GM18502 (cell line): ENCODE results near the gene DLG2.
A peak's percentile ranks its signal among the peaks of the same experiment; 100 is the strongest.

Experiments
- ATAC-seq: cut with Tn5 transposase; IDR thresholded peaks from one replicate; pipeline ENCODE4 v1.9.1; 2021; ENCODE audit warnings: mild to moderate bottlenecking; ENCODE audit not compliant: unreplicated experiment, poor library complexity

The DLG2 gene

DNA sequence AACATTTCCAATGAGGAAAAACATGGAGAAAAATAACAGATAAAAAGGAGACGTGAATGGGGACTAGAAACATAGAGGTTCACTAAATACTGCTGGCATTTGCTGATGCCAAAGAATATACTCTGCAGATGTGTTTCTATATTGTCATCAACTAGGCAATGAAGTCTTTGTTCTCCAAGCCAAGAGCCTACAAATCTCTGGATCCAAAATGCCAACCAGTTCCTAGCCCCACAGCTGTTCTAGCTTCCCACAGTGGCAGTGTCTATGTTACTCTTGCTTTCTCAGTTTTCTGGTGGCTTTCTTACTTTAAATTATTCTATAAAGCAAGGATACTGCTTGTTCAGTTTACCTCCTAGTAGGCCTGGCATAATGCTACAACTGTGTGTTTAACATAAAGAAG, 1363.1 kb downstream of the DLG2 start:
- ATAC-seq: no peak

DNA sequence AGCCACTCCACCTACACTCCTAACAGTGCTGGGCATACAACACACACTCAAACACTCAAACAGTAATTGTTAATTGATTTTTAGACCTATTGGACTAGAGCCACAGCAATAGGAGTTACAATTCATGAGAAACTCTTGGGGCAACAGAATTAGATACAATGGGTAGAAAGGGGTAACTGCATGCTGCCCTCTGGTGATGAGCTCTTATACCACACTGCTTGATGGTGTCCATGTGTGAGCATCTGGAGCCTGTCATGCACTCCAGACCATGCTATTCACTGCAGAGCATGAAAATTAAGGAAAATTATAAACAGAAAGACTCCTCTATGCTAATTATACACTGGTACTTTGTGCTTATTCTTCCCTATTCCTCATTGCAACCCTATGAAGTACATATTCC, 1365.4 kb downstream of the DLG2 start:
- peak; percentile 77 for ATAC-seq

GRCh38 chr11:84260862-84261261, 1366.3 kb downstream of the DLG2 start:
- no peak for ATAC-seq

GRCh38 chr11:84256618-84257017, 1370.5 kb downstream of the DLG2 start:
- no peak for ATAC-seq

DNA sequence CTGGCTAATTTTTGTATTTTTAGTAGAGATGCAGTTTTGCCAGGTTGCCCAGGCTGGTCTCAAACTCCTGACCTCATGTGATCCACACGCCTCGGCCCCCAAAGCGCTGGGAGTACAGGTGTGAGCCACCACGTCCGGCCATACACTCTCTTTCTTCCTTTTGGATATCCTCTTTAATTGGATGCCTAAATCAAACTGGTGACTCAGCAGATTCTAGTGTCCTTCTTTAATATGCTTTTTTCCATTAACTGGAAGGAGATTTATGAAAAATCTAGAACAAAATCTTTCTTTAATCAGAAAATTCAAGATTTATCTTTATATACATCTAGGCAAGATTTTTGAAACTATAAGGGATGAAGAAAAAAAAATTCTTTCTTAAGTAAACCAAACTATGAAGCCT, 1371.7 kb downstream of the DLG2 start:
- ATAC-seq: no peak

- no peak for ATAC-seq
Observed at GRCh38 chr11:84250834-84251613, 1376.1 kb downstream of the DLG2 start.

- ATAC-seq: peak; percentile 90
Observed at GRCh38 chr11:84249344-84250135, 1377.6 kb downstream of the DLG2 start.

- ATAC-seq: no peak
Observed at GRCh38 chr11:84247926-84248325, 1379.2 kb downstream of the DLG2 start.

GRCh38 chr11:84247129-84247528, 1380.0 kb downstream of the DLG2 start:
- ATAC-seq: no peak

GRCh38 chr11:84243629-84244263, 1383.4 kb downstream of the DLG2 start:
- peak; percentile 81 for ATAC-seq

DNA sequence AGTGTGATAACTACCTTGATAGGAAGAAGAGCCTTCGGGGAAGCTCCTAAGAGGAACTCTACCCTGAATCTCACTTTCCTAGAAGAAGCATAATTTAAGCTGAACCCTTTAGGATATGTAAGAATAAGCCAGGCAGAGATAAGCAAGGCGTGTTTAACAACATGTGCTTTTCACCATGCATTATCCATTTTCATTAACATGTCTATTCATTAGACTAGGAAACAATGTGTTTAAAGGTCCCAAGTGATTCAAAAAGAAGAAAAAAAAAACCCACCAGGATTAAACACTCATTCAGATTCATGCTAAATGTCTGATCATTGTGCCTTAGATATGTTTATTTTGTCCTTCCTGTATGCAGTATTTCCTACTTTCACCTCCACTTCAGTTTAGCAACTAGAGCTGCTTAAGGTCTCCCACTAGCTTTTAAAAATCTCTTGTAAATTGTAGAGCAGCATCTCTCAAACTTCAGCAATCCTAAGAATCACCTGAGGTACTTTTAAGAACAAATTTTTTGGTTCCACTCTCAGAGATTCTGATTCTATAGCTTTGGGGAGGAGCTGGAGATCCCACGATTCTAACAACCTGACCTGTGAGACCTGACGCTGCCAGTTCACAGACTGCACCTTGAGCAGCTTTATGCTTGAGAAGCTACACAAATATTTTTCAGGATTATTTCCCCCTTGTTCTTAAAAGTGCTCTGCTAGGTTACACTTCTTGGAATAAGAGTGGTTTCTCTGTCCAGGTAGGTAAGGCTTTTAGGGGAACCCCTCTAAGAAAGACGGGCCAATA, 1385.6 kb downstream of the DLG2 start:
- no peak for ATAC-seq

GRCh38 chr11:84240847-84241246, 1386.3 kb downstream of the DLG2 start:
- no peak for ATAC-seq

GRCh38 chr11:84236436-84236835, 1390.7 kb downstream of the DLG2 start:
- no peak for ATAC-seq

- no peak for ATAC-seq
Observed at GRCh38 chr11:84234462-84235202, 1392.5 kb downstream of the DLG2 start.

- ATAC-seq: no peak
Observed at GRCh38 chr11:84234011-84234410, 1393.1 kb downstream of the DLG2 start.

GRCh38 chr11:84232511-84232910, 1394.6 kb downstream of the DLG2 start:
- ATAC-seq: no peak

DNA sequence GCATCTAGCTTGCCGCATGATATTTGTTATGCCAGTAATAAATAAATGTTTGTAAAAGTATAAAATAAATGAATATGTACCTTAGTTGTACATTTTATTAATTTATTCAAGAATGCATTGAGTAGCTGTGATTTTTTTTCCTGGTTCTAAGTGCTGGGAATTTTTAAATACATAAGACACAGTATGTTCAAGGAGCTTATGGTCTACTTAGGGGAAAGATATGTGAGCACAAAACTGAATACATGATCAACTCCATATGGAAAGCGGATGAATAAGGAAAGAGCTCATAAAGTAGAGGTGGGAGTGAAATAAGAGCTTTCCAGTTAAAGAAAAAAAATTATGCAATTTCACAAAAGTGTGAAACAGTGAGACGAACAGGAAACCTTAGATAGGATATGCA, 1396.7 kb downstream of the DLG2 start:
- no peak for ATAC-seq

- ATAC-seq: no peak
Observed at GRCh38 chr11:84227970-84228665, 1399.0 kb downstream of the DLG2 start.

GRCh38 chr11:84224042-84224441, 1403.1 kb downstream of the DLG2 start:
- no peak for ATAC-seq
